GM12891 (cell line): ENCODE data around the gene MTTP.

Source experiments
- DNase-seq: peaks from one replicate; pipeline ENCODE4 v3.0.0; 2011; ENCODE audit warnings: low spot score; ENCODE audit not compliant: insufficient read length
- FAIRE-seq: peaks from 2 replicates; lab custom pipeline; 2011; peaks lifted over from hg19 to GRCh38; lab: Jason Lieb, UNC
- PAX5 ChIP-seq: IDR thresholded peaks from 2 replicates; pipeline ENCODE4 v1.6.1; 2011; ENCODE audit warnings: low read length, moderate library complexity, mild to moderate bottlenecking; ENCODE audit not compliant: insufficient read depth, severe bottlenecking
- POLR2A ChIP-seq: IDR thresholded peaks from 2 replicates; pipeline ENCODE4 v1.6.1; 2011; ENCODE audit warnings: low read depth, low read length, control low read depth
- POLR2AphosphoS5 ChIP-seq: IDR thresholded peaks from 2 replicates; pipeline ENCODE4 v1.6.1; 2011; ENCODE audit warnings: low read depth, low read length, control low read depth
- POU2F2 ChIP-seq: IDR thresholded peaks from 2 replicates; pipeline ENCODE4 v1.6.1; 2011; ENCODE audit warnings: low read depth, mild to moderate bottlenecking, control low read depth, low read length, moderate library complexity
- SPI1 ChIP-seq: IDR thresholded peaks from 2 replicates; pipeline ENCODE4 v1.6.1; 2011; ENCODE audit warnings: low read depth, low read length, control low read depth
- TAF1 ChIP-seq: IDR thresholded peaks from 2 replicates; pipeline ENCODE4 v1.6.1; 2011; ENCODE audit warnings: low read depth, low read length, control low read depth

Gene MTTP

GRCh38 chr4:99564921-99565320 is 9.7 kb upstream of the MTTP start:
- DNase-seq (no peak), FAIRE-seq (no peak)
- TF ChIP-seq POLR2AphosphoS5 (no peak), POLR2A (no peak), TAF1 (no peak), POU2F2 (no peak), PAX5 (no peak), SPI1 (no peak)

GRCh38 chr4:99571883-99572282 is 2.7 kb upstream of the MTTP start:
- TF ChIP-seq POLR2AphosphoS5 (no peak), SPI1 (no peak), POLR2A (no peak), TAF1 (no peak)
- DNase-seq, result no peak
- FAIRE-seq, result no peak

DNA sequence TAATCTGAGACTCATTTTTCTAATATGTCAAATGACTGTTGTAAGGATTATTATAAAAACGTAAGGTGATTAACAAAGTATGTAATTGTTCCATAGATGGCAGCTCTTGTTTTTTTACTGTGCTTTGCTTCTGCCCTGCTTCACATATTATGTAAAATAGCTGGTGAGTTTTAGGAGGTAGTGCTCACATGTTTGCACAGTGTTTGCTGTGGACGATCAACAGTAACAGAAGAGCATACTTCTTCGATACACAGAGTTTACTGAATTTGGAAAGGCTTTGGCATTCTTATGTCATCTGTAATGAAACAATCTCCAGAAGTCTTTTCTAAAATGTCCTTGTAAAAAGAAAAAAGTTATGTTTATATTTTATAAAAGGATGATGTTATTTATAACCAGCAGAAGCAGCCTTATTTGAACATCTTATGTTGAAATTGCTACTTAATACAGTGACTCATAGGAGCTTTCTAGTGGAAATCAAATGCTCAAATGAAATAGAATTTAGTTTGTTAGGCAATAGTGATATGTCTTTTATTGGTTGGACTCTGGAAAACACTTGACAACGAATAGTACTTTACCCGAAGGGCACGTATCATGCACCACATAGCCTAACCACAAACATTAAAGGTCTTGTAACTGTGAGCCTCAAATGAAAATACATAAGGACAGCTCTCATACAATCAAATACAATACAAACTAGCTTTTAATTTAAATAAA is 1.9 kb upstream of the MTTP start:
- DNase-seq (no peak), FAIRE-seq (no peak)
- TF ChIP-seq POLR2AphosphoS5 (no peak), SPI1 (no peak), POU2F2 (no peak), POLR2A (no peak), PAX5 (no peak), TAF1 (no peak)

- FAIRE-seq (no peak), DNase-seq (no peak)
- no peak for TF ChIP-seq TAF1
- no peak for TF ChIP-seq SPI1
- no peak for TF ChIP-seq POU2F2
- no peak for TF ChIP-seq POLR2A
- no peak for TF ChIP-seq PAX5
- no peak for TF ChIP-seq POLR2AphosphoS5
Measured at GRCh38 chr4:99573735-99574368, 772 bp upstream of the MTTP start.

DNA sequence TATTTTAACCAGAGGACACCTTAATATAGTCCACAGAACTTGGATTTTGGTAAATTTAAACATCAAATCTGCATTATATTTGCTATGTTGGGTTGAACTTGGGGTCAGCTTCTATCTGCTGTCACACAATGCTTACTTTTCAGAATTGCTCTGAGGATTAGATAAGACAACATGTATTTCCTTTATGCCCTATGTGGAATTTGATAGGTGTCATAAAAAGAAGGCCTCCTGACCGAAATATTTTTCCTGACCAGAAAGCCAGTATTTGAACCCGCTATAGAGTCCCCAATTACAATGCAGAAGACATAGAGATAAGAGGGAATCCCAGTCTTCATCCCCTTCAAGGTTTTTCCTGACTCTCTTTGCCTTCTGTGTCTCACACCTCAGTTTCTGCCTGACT is 4.1 kb downstream of the MTTP start:
- TF ChIP-seq POU2F2, result no peak
- TF ChIP-seq POLR2AphosphoS5, result no peak
- no peak for DNase-seq
- no peak for FAIRE-seq

- no peak for DNase-seq
- no peak for FAIRE-seq
- no peak for TF ChIP-seq TAF1
- TF ChIP-seq POLR2A, result no peak
- TF ChIP-seq PAX5, result no peak
- TF ChIP-seq SPI1, result no peak
Measured at GRCh38 chr4:99585516-99585915, 10.9 kb downstream of the MTTP start.

- TF ChIP-seq PAX5 (no peak), POLR2A (no peak), SPI1 (no peak), POU2F2 (no peak), TAF1 (no peak), POLR2AphosphoS5 (no peak)
- DNase-seq (no peak), FAIRE-seq (no peak)
Measured at GRCh38 chr4:99586322-99586721, 11.7 kb downstream of the MTTP start.

- FAIRE-seq (no peak), DNase-seq (no peak)
- no peak for TF ChIP-seq POLR2A
- no peak for TF ChIP-seq TAF1
- no peak for TF ChIP-seq SPI1
- no peak for TF ChIP-seq POU2F2
- TF ChIP-seq POLR2AphosphoS5, result no peak
- TF ChIP-seq PAX5, result no peak
Measured at GRCh38 chr4:99586797-99587196, 12.2 kb downstream of the MTTP start.

GRCh38 chr4:99587309-99587708 is 12.7 kb downstream of the MTTP start:
- TF ChIP-seq PAX5, result no peak
- TF ChIP-seq SPI1, result no peak
- no peak for TF ChIP-seq POLR2A
- no peak for TF ChIP-seq POU2F2
- no peak for TF ChIP-seq TAF1
- TF ChIP-seq POLR2AphosphoS5, result no peak
- DNase-seq (no peak), FAIRE-seq (no peak)

- TF ChIP-seq POLR2AphosphoS5 (no peak), PAX5 (no peak), POLR2A (no peak), TAF1 (no peak), POU2F2 (no peak), SPI1 (no peak)
- FAIRE-seq (no peak), DNase-seq (no peak)
Measured at GRCh38 chr4:99587803-99588202, 13.2 kb downstream of the MTTP start.
